GM18861 (cell line): ENCODE measurements around the gene ADAMTS2.
"Not testable (repeated sequence)": the region's sequence is repeated elsewhere in the genome, so short reads cannot be mapped to it uniquely, and the experiment has no call there.

ENCODE experiments used
- ATAC-seq: cut with Tn5 transposase; IDR thresholded peaks from one replicate; pipeline ENCODE4 v1.9.1; 2021; ENCODE audit not compliant: unreplicated experiment

The ADAMTS2 gene

DNA sequence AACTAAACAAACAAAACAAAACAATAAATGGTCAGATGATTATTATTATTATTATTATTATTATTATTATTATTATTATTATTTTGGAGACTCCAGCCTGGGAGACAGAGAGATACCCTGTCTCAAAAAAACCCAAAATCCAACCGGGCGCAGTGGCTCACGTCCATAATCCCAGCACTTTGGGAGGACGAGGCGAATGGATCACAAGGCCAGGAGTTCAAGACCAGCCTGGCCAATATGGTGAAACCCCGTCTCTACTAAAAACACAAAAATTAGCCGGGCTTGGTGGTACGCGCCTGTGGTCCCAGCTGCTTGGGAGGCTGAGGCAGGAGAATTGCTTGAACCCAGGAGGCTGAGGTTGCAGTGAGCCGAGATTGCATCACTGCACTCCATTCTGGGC lies 61.4 kb downstream of the ADAMTS2 start:
- ATAC-seq, result not testable (repeated sequence)

DNA sequence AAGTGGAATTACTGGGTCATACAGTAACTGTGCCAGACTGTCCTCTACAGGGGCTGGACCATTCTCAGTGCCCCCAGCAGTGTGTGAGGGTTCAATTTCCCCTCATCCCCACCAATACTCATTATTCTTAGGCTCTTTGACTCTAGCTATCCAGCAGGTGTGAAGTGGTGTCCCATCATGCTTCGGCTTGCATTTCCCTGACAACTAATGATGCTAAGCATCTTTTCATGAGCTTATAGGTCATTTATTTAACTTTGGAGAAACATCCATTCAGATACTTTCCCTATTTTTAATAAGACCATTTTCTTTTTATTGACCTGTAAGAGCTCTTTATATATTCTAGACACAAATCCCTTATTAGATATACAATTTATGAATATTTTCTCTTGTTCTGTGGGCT lies 63.6 kb downstream of the ADAMTS2 start:
- no peak for ATAC-seq

DNA sequence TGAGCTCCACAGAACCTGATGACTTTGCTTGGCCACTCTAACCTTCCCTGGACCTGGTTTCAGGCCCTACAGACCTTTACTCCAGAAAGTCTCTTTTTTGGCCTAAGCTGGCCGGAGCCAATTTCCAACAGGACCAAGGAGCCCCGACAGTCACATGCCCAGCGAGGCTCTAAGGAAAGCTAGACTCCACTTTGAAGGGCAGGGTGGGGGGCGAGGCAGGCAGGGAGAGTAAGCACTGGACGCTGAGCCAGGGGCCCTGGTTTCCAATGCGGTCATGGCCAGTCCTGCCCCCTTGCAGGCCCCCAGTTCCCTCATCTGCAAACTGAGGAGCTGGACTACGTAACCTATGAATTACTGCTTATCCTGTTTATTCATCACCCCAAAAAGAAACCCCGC lies 65.2 kb downstream of the ADAMTS2 start:
- ATAC-seq, result no peak

DNA sequence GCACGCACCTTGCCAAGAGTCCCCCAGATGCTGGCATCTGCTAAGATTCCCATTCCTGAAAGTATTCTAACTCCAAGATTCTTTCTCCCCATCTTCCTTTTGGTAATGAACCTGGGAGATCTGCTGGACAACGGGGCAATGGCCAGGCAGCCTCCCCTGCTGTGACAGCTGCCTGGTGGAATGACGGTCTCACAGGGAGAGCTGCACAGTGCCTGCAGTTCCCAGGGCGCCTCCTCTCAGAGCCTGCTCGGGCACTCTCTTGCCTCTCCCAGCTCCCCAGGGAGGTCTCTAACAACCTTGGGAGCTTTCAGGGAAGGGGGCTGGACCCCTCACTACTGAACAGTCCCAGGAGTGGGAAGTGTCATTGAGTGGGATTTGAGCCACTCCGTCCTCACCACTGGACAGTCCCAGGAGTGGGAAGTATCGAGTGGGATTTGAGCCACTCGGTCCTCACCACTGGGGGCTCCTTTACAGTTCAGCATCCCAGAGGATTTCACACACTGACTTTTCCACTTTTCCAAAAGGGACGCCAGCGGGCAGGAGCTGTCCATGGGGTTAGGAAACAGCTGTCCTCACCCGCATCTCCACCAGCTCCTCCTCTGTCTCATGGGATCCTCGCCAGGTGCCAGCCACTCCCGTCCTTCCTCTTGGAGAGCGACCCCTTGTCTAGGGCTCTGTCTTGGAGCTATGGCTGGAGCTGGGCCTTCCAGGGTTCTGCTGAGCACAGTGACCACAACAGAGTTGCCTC lies 65.7 kb downstream of the ADAMTS2 start:
- no peak for ATAC-seq

DNA sequence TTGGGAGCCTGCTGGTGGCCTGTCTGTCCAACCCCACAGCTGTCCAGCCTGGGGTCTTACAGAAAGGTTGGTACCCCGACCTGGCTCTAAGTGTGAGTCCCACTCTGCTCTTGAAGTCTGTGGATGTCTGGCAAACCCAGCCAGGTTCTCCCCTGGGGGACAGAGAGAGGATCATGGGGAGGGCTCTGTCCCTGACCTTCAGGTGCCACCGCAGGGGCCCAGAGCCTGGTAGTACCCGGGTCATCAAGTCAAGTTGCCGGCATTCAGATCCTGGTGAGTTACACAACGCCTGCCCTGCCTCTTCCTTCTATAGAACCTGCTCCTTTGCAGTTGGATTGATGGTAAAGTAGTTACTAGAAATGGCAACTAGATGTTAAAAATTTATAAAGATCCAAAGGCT lies 66.7 kb downstream of the ADAMTS2 start:
- ATAC-seq, result no peak

DNA sequence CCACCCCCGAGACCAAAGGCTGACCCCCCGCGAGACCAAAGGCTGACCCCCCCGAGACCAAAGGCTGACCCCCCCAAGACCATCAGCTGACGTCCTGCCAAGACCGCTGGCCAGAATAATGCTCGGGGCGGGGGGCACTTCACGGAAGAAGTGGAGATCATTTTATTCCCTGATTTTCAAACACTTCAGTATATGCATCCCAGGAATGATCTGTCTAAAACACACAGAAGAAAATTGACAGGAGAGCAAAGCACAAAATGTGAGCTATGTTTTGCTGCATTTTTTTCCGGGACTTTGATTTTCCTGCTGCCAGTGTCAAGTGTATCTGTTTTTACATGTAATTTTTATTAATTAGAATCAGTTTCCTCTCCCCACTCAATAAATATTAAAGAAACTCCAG lies 67.1 kb downstream of the ADAMTS2 start:
- ATAC-seq, result no peak

DNA sequence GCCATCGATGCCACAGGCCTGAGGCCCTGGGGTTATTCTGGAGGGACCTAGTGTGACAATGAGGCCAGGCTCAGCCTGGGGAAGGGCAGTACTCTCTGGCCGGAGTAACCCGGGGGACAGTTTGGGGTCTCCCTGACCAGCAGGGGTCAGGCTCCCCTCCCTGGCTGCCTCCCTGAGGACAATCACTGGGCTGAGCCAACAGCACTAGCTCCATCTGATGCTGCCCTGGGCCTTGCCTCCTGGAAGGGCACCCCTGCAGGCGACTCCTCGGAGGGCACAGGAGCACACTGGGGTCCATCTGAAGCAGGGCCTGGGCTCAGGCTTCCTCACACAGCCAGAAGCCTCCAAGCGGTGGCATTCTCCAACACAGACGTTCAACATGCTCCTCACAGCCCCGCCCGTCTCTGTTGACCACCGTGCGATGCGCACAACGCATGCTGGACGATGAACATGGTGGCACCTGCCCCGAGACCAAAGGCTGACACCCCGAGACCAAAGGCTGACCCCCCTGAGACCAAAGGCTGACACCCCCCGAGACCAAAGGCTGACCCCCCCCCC lies 68.3 kb downstream of the ADAMTS2 start:
- no peak for ATAC-seq

DNA sequence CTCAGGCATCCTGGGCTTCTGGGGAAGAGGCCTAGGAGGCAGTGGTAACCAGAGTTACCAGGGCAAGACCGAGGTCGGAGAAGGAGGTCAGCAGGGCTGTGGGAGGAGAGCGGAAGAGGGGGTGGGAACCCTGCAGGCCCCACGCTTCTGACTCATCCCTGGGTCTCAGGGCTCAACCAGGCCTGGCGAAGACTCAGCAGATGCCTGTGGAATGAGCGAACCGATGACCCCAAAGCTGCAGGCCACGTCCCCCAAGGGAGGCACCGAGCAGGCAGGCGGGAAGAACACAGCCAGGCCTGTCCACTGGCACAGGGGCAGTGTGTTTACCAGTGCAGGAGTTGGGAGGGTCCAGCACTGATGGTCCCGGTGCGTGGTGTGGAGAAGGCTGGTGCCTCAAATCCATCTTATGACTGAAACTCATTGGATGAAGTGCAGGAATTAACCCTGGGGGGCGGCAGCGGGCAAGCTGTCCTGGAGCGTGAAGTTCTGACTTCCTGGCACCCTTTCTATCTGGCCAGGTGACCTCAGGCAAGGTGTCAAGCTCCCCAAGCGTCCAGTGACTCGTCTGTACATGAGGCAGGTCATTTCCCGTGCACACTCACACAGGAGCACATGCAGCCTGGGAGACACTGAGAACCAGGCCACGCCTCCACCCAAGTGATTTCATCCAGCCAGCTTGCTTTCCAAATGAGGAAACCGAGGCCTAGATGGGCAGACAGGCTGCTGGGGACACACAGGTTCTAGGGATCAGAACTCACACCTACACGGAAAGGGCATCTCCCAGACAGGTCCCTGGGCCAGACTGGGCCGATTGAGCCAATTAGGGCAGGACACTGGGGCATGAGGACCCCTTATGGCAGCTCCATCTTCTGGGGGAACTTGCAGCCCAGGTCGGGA lies 69.1 kb downstream of the ADAMTS2 start:
- no peak for ATAC-seq

DNA sequence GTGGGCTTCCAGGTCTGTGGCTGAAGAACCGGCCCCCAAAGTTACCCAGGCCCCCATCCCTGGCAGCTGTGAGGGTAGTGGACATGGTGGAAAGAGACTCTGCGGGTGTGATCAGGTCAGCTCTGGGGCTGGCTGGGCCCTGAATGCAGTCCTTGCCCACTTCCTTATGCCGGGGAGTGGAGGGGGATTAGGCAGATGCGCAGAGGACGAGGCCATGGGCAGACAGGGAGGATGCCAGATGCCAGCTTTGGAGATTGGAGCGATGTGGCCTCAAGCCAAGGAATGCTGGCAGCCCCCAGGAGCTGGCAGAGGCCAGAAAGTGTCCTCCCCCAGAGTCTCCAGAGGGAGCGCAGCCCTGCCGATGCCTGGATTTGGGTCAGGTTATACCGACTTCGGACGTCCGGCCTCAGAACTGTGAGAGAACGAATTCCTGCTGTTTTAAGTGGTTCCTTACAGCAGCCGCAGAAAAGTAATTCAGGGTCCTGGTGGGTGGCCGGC lies 69.8 kb downstream of the ADAMTS2 start:
- ATAC-seq, result no peak

DNA sequence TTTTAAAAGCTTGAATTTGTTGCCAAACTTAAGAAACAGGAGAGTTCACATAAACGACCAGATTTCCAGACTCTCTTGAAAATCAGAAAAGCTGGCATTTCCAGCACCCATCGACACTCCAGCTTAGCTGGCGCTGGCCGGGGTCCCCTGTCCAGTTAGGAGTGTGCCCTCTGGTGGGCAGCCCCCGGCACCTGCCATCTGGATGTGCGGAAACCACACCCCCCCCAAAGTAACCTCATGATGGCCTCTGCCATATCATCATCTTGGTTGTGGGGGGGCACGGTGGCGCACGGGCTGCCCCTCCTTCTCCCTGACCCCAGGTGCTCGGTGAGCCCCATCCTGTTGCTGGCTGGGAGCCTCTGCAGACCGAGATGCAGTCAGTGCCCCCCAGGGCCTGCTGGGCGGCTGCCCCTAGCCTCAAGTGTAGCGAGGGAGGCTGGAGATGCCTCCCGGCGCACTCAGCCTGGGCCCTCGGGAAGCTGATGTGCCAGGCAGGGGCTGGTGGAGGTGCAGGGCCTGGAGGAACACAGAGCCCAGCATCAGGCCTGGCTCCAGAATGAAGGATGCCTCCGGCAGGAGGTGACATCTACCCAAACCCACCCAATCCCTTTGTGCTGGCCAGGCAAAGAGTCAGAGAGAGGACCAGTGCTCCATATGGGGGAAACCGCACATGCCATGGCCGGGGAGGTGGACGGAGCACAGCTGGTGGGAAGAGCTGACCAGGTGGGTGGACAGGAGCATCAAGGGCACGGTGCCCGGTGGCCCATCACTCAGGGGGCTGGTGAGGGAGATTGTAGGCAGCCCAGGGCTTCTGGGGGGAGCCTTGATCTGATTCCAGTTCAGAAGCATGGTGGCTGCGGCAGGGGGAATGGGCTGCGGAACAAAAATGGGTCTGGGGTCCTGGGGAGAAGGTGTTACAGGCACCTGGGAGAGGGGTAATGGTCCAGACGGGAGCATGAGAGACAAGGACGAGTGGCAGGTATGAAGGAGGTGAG lies 70.6 kb downstream of the ADAMTS2 start:
- ATAC-seq, result no peak

DNA sequence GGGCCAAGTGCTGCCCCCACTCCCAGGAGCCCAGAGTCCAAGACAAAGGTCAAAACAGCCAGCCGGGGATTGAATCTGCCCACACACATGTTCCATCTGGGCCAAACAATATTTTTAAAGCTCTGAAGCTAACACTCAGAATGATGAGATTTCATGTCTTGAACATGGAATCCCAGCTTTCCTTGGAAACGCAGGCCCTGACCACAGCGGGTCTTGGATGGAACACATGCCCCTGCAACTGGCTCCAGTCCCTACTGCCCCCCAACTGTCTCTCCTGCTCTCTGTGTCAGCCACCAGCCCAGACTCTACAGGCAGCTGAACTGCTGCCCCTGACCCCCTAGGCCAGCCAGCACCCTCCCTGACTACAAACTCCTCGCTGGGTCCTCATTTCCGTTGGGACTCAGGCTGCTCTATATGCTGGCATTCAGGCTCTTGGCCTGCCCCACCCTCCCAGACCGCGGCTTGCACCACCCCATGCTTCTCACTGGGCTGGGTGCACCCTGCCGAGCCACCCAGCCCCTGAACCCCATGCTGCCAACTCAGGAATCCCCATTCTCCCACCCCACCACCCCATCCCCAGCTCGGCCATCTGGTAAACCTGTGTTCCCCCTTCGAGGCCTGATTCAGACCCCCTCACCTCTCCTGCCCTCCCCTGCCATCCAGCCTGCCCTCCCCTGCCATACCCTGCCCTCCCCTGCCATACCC lies 71.7 kb downstream of the ADAMTS2 start:
- no peak for ATAC-seq

DNA sequence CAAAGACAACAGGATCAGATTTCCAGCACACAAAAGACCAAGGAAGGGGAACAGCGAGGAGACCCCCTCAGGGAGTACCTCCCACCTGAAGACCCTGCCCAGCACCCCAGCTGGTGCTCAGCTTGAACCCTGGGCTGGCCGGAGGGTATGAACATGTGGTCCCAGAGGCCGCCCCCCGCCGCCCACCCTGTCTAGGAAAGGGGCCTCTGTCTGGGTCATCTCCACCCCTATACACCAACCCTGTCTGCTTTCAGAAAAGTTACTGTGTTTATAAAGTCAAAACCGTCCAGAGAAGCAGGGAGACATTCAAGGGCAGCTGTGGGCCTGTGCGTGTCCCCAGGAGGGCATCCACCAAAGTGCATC lies 72.2 kb downstream of the ADAMTS2 start:
- no peak for ATAC-seq

DNA sequence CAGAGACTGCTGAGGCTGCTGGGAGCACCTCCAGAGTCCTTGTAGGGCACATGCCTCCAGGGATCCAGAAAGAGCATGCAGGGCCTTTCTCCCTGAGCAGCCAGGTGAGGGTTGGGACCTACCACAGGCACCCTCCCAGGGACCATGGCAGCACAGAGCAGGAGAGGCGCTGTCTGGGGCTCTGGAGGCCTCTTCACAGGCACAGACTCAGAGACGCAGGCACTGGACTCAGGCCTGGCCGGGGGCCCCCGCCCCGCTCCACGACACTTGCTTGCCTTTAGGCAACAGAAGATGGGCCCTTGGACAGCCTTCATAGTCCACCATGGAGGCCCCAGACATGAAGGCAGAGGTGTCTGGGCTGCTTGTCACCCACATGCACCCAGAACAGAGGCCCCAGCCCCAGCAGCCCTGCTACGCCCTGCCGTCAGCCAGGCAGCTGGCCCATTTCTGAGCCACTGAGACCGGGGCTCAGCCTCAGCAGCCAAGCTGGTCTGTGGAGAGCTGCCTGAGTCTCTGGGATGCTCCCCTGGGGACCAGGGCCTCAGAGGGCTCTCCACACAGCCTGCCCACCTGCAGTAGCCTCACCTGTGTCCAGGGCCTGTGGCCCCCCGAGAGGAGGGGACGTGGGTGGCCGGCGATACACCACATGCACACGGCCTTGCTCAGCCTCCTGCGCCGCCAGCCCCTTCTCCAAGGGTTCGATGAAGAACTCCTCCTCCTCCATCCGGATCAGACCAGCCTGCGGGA lies 72.8 kb downstream of the ADAMTS2 start:
- ATAC-seq, result no peak

DNA sequence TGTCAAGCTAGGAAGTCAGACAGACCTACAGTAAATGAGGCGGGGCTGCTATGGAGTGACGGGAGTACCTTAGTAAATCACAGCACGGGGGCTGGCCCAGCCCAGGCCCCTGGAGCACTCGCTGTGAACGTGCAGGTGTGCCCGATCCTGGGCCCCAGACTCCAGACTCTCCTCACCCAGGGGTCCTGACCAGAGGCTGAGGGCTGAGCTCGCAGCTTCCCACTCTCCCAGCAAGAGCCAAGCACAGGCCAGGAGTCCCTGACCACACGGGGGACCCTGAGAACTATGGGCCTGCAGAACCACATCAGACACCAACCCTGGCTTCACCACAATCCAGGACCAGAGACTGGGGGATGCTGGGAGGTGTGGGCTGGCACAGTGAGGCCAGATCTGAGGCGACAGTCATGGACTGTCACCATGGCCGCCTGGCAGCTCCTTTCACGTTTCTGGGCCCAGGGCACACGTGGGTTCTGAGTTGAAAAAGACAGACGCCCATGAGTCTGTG lies 73.4 kb downstream of the ADAMTS2 start:
- no peak for ATAC-seq

DNA sequence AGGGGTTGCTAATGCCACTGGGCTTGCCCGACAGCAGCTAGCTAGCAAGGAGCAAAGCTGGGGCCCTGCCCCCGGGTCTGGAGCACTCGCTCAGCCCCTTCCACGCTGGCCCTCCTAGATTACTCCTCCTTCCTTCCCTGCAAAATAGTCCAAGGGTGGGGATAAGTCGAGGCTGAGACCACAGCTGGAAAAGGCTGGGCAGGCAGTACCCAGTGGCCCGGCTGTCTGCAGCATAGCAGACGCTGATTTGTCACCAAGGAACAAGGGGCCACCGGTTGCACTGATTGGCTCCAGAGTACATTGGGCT lies 73.9 kb downstream of the ADAMTS2 start:
- ATAC-seq, result no peak

DNA sequence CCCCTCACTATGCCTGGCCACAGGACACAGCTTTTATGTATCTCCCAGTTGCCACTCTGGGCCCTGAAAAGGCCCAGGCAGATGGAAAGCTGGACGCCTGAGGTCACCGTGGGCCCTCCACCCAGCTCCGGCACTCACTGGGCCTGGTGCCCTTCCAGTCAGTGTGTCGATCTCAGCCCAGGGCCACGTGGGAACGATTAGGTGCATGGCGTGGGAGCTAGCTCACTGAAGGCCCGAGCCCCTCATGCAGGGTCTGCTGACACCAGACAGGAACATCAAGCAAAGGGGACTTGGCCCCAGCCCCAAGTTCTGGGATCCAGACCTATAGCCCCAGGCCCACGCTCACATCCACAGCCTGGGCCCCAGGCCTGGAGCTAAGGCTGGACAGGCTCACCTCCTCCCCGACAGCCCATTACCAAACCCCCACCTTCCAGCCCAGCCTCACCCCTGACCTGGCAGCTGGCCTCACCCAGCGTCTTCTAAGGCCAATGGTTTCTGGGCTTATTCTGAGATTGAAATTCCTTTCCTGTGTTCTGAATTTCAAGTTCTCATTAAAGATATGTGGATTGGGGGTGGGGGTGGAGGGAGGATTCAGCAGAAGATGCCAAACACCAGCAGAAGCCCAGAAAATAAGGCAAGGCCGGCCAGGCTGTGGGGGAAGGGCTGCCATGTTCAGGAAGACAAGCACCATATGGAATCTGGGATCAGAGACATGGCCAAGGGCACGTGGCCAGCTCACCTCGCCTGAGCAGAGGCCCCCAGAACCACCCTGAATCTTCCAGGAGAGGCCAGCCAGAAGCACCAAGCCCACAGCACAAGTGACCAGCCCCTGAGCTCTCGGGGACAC lies 74.5 kb downstream of the ADAMTS2 start:
- ATAC-seq, result no peak

DNA sequence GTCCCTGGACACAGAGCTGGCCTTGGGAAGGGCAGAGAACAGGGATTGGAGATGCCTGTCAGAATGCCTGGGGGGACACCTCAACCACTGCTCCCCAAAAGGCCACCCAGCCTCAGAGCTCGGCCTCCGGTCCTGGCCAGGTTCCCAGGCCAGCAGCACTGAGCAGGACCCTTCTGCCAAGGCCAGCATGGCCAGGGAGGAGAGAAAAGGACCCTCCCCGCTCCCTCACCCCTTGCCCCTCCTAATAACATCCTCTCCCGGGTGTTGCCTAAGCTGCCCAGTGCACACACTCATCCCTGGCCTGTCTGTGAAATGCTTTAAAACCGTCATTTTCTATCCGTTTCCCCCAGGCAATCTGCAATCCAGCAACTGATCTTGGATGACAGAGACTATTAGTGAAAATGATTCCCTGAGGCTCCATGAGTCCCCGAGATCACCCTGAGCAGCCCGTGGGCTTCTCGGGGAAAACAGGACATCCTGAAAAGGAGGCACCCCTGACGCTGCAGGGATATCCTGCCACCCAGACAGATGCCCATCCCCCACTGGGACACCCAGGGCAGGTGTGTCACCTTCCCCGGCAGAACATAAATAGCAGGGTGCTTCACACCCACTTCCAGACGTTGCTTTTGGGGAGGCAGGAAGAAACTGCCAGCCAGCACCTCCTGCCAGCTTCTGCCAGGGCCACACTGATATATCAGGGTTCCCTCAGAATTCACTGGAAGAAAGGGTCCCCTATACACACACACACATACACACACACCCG lies 75.3 kb downstream of the ADAMTS2 start:
- ATAC-seq, result no peak
